GM13977 (cell line): Measurements from ENCODE around the gene TMEM63A.

Experiments used
- DNase-seq: peaks from one replicate; pipeline ENCODE4 v3.0.0; 2012; ENCODE audit warnings: low spot score
- CTCF ChIP-seq: IDR thresholded peaks from 2 replicates; pipeline ENCODE4 v1.5.1; 2012; ENCODE audit warnings: mild to moderate bottlenecking, control low read depth; ENCODE audit not compliant: insufficient read depth; ENCODE audit errors: extremely low read depth, missing control alignments
- in situ Hi-C: fragments of 300-500 bp; cut with MboI; formaldehyde crosslinking; loops from one replicate; pipeline ENCODE4 v1.12.0; 2022; ENCODE audit warnings: low sequenced_read_pairs, low pct_unique_long_range_greater_than_20kb, mixed read lengths, inconsistent platforms; ENCODE audit not compliant: unreplicated experiment

Gene TMEM63A

GRCh38 chr1:225879521-225880221 lies 2.5 kb downstream of the TMEM63A start:
- TF ChIP-seq CTCF, result no peak
- in situ Hi-C loops, result no loop called here
- DNase-seq, result no peak

- DNase-seq, result no peak
- no peak for TF ChIP-seq CTCF
- in situ Hi-C loops, result no loop called here
Observed at GRCh38 chr1:225878282-225878681, 3.9 kb downstream of the TMEM63A start.

- DNase-seq, result no peak
- peak; percentile 38 for TF ChIP-seq CTCF
- in situ Hi-C loops, result no loop called here
Observed at GRCh38 chr1:225877580-225877979, 4.6 kb downstream of the TMEM63A start.

- in situ Hi-C loops, result no loop called here
- DNase-seq, result no peak
- TF ChIP-seq CTCF, result no peak
Observed at GRCh38 chr1:225876900-225877510, 5.2 kb downstream of the TMEM63A start.

- TF ChIP-seq CTCF, result no peak
- in situ Hi-C loops, result no loop called here
Observed at GRCh38 chr1:225875044-225875815, 7.0 kb downstream of the TMEM63A start.

GRCh38 chr1:225874431-225874830 lies 7.7 kb downstream of the TMEM63A start:
- in situ Hi-C loops, result no loop called here
- no peak for TF ChIP-seq CTCF
- DNase-seq, result no peak

More at GRCh38 chr1:225875044-225875815, 7.0 kb downstream of the TMEM63A start:
- DNase-seq, result no peak
